Esophagus (tissue), 2 donors: ENCODE data around the gene ATP13A1. TPM values are rescaled to one million over a fixed set of nuclear protein-coding genes. Genes with fewer than 3 reads are reported as not detected.
A peak's percentile ranks its signal among the peaks of the same experiment; 100 is the strongest.

Experiments used
- H3K27ac ChIP-seq, 2 donors: one replicate each; pipeline ENCODE4 v1.5.1; 2013; ENCODE audit warnings: low read depth in 2 of 2, mild to moderate bottlenecking in 2 of 2, inconsistent platforms in 1 of 2, low read length in 1 of 2, moderate library complexity in 1 of 2
- H3K27me3 ChIP-seq, 2 donors: one replicate each; pipeline ENCODE4 v1.6.1; 2013; ENCODE audit warnings: low read length in 2 of 2, control low read depth in 1 of 2, mild to moderate bottlenecking in 1 of 2; ENCODE audit not compliant: insufficient read depth in 2 of 2, control insufficient read depth in 1 of 2
- H3K36me3 ChIP-seq, 2 donors: one replicate each; pipeline ENCODE4 v1.6.1; 2013; ENCODE audit warnings: low read length in 1 of 2; ENCODE audit not compliant: control insufficient read depth in 2 of 2, insufficient read depth in 2 of 2
- H3K4me1 ChIP-seq, 2 donors: one replicate each; pipeline ENCODE4 v1.6.1; 2013; ENCODE audit warnings: low read length in 1 of 2; ENCODE audit not compliant: control insufficient read depth in 2 of 2, insufficient read depth in 2 of 2
- H3K4me3 ChIP-seq, 2 donors: one replicate each; pipeline ENCODE4 v1.5.1; 2013; ENCODE audit warnings: low read length in 2 of 2, mild to moderate bottlenecking in 2 of 2, low read depth in 1 of 2, moderate library complexity in 1 of 2
- H3K9me3 ChIP-seq, 2 donors: one replicate each; pipeline ENCODE4 v1.6.1; 2013; ENCODE audit warnings: mild to moderate bottlenecking in 2 of 2, low read depth in 1 of 2, low read length in 1 of 2, moderate library complexity in 1 of 2; ENCODE audit not compliant: control insufficient read depth in 2 of 2, insufficient read depth in 1 of 2
- WGBS, 2 donors: extraction: QIAGEN DNeasy Blood & Tissue Kit; methylation state at CpG; one replicate each; pipeline ENCODE4 v1.1.7; 2013; 5-methylcytosine and 5-hydroxymethylcytosine counted together
- polyA plus RNA-seq, 2 donors: library from polyadenylated mRNA; stranded (reverse); fragments of 200-250 nt; gene quantifications; one replicate each; pipeline ENCODE4 v1.2.3, GENCODE V29; 2013
- donor health status: healthy with polysubstance abuse.
- donor health status: Bipolar disorder and iron deficiency.

ATP13A1 gene
- polyA plus RNA-seq, 2 donors, result 29.2 to 39.8 TPM

DNA sequence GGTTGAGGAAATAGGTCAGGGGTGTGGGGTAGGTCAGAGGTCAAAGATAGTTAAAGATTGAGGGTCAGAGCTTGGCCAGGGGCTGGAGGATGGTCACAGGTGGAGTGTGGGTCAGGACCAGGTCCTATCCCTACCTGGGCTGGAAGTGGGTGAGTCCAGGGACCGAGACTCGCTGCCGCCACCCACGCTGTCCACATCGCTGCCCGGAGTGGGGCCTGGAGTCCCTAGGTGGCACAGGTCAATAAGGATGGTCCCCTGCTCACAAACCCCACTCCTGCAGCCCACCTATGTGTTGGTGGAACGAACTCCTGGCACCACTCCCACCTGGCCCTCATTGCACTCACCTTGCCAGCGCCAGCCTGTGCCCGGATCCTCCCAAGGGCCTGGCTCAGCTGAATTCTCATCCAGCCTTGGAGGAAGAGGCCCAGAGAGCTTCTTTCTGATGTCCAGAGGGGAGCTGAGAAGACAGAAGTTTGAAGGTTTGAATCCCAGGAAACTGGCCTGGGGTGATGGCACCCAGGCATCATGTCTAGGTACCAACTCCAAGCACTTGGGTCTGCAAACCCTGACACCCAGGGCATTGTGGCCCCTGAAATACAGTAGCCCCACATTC, 26.8 kb downstream of the ATP13A1 start:
- H3K27ac ChIP-seq, result no peak overlapping the region
- H3K36me3 ChIP-seq, result peaks cover 0 to 27% of the 10 kb centered on the region in 2 donors
- no peaks in the 10 kb centered on the region for H3K9me3 ChIP-seq
- H3K4me3 ChIP-seq, result no peak overlapping the region
- no peaks in the 10 kb centered on the region for H3K4me1 ChIP-seq
- 93% methylated on average over 9 of the region's 9 CpGs for WGBS, 2 donors
- no peaks in the 10 kb centered on the region for H3K27me3 ChIP-seq

DNA sequence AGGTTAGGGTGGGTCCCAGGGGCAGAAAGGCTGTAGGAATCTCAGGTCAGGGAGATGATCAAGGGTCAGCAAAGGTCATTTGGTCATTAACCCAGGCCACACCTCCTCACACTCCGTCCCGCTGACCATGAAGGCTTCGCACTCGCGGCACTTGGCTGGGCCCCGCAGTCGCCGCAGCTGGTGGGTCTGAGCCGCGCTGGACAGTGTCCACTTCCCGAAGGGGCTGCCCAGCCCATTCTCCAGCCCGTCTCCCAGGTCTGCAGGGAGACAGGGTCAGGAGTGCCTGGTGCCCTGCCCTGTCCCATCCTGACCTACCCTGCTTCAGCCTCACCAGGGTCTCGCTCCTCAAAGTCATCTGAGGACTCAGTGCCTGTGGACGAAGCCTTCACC, 28.2 kb downstream of the ATP13A1 start:
- WGBS, 2 donors, result 96% methylated on average over 14 of the region's 14 CpGs
- no peaks in the 10 kb centered on the region for H3K4me1 ChIP-seq
- peaks cover 0 to 30% of the 10 kb centered on the region in 2 donors for H3K36me3 ChIP-seq
- H3K27me3 ChIP-seq, result no peaks in the 10 kb centered on the region
- H3K4me3 ChIP-seq, result no peak overlapping the region
- H3K27ac ChIP-seq, result no peak overlapping the region
- no peaks in the 10 kb centered on the region for H3K9me3 ChIP-seq

GRCh38 chr19:19634516-19635312, 28.8 kb downstream of the ATP13A1 start:
- Histone ChIP-seq H3K36me3 (peaks cover 0 to 30% of the 10 kb centered on the region in 2 donors), H3K27ac (no peak overlapping the region), H3K27me3 (no peaks in the 10 kb centered on the region), H3K4me1 (no peaks in the 10 kb centered on the region), H3K9me3 (no peaks in the 10 kb centered on the region), H3K4me3 (no peak overlapping the region)
- WGBS, 2 donors, result 94 to 96% methylated on average over 35 to 36 of the region's 36 CpGs

DNA sequence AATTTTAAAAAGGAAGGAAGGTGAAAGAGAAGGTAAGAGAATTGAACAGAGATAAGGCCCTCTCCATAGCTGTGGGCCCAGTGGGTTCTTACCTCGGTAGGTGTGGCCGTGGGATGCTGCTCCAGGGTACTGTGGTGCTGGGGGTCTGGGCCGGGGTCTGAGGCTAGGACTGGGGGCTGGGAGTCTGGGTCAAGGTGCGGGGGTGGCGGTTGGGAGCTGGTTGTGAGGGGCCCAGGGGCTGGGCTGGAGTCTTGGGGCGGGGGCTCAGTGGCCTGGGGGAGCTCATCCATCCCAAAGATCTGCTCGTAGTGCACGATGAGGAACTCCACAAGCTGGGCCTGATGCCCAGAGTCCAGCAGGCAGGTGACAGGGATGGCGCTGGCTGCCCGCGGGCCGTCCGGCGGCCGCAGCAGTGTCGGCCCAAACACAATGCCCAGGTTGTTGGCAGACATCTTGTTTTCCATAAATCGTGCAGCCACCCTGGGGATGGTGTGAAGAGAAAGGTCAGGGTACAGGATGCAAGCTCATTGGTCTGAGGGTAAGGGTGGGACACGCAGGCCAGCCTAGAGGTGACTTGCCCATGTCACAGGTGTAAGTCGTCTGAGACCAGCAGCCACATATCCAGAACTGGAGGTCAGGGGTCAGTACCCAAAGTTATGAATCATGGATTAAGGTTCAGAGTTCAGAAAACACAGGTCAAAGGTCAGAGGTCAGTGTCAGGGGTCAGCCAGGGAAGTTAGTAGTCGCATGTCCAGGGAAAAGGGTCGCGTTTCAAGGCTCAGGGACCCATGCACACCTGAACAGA, 29.6 kb downstream of the ATP13A1 start:
- no peak overlapping the region for H3K4me3 ChIP-seq
- H3K27ac ChIP-seq, result no peak overlapping the region
- H3K36me3 ChIP-seq, result peaks cover 0 to 30% of the 10 kb centered on the region in 2 donors
- WGBS, 2 donors, result 92 to 94% methylated on average over 22 of the region's 22 CpGs
- no peaks in the 10 kb centered on the region for H3K27me3 ChIP-seq
- H3K4me1 ChIP-seq, result no peaks in the 10 kb centered on the region
- H3K9me3 ChIP-seq, result no peaks in the 10 kb centered on the region

- Histone ChIP-seq H3K27ac (no peak overlapping the region), H3K36me3 (peaks cover 0 to 24% of the 10 kb centered on the region in 2 donors), H3K4me1 (no peaks in the 10 kb centered on the region), H3K27me3 (no peaks in the 10 kb centered on the region), H3K4me3 (no peak overlapping the region), H3K9me3 (no peaks in the 10 kb centered on the region)
- WGBS, 2 donors, result 86 to 89% methylated on average over 5 of the region's 5 CpGs
Measured at GRCh38 chr19:19632661-19633060, 30.8 kb downstream of the ATP13A1 start.

DNA sequence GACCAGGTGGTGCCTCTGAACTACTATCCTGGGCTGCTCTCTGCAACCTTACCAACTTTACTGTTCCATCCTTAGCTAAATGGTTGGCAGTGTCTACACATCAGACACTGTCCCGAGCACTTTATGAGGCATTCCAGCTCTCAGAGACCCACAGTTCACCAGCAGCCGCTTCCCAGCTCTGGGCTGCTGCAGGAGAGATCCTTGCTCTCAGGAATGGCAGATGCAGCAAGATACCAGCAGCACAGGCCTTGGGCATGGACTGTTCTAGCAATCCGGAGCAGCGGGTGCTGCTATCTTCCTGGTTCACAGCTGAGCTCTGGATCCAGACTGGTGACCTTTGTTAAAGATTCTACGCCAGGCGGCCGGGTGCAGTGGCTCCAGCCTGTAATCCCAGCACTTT, 32.1 kb downstream of the ATP13A1 start:
- H3K27ac ChIP-seq, result no peak overlapping the region
- H3K27me3 ChIP-seq, result no peaks in the 10 kb centered on the region
- no peak overlapping the region for H3K4me3 ChIP-seq
- H3K9me3 ChIP-seq, result no peaks in the 10 kb centered on the region
- WGBS, 2 donors, result 88 to 94% methylated on average over 7 of the region's 7 CpGs
- H3K4me1 ChIP-seq, result peaks cover 0 to 7% of the 10 kb centered on the region in 2 donors
- H3K36me3 ChIP-seq, result peaks cover 0 to 19% of the 10 kb centered on the region in 2 donors

GRCh38 chr19:19630426-19630825, 33.0 kb downstream of the ATP13A1 start:
- peaks cover 0 to 7% of the 10 kb centered on the region in 2 donors for H3K4me1 ChIP-seq
- no peak overlapping the region for H3K4me3 ChIP-seq
- H3K27ac ChIP-seq, result no peak overlapping the region
- no peaks in the 10 kb centered on the region for H3K27me3 ChIP-seq
- H3K9me3 ChIP-seq, result no peaks in the 10 kb centered on the region
- peaks cover 0 to 19% of the 10 kb centered on the region in 2 donors for H3K36me3 ChIP-seq
- 96 to 98% methylated on average over 2 of the region's 2 CpGs for WGBS, 2 donors

DNA sequence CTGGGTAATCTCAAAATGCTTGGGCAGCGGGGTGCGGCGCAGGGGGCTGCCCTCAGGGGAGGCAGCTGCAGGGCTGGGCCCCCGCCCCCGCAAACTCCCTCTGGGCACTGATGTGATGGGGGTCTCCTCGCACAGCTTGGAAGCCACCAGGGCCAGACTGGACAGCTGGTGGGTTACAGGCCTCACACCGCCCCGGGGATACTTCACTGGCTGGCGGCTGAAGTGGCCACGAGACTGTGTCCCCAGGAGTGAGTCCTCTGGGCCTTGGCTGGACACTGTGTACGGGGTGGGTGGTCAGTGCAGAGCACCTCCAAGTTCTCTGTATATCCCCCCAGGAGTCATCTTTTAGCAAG, 33.4 kb downstream of the ATP13A1 start:
- H3K9me3 ChIP-seq, result no peaks in the 10 kb centered on the region
- no peaks in the 10 kb centered on the region for H3K27me3 ChIP-seq
- H3K27ac ChIP-seq, result no peak overlapping the region
- H3K4me1 ChIP-seq, result peaks cover 0 to 7% of the 10 kb centered on the region in 2 donors
- H3K4me3 ChIP-seq, result no peak overlapping the region
- peaks cover 0 to 19% of the 10 kb centered on the region in 2 donors for H3K36me3 ChIP-seq
- WGBS, 2 donors, result 97 to 98% methylated on average over 11 of the region's 11 CpGs

DNA sequence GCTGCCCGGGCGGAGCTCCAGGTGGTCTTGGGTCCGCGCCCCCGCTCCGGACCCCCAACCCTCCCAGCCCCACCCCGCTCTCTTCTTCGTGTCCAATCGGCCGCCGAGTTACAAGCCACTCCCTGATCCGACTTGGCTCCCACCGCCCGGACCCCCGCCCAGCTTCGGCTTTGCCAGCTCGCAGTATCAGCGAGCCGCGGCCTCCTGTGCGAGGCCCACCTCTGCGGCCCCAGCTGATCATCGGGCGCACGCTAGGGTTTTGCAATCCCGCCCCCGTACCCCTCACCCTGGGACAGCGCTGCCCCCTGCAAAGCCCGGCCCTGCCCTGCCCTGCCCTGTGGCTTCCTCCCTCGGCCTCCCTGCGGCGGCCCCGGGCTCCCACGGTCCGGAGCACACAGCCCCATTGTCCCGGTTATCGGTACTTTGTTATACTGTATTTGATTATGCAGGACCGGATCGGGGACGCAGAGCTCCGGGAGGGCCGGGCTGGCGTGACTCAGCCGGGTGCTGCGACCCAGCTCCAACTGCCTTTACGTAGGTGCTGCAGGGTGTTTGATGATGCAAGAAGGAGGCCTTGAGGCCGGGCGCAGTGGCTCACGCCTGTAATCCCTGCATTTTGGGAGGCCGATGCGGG, 34.9 kb downstream of the ATP13A1 start:
- H3K4me1 ChIP-seq, result peaks cover 0 to 7% of the 10 kb centered on the region in 2 donors

More for the DNA sequence above, 34.9 kb downstream of the ATP13A1 start:
- Histone ChIP-seq H3K4me3 (peak overlapping the region; percentile 60 to 67), H3K27me3 (no peaks in the 10 kb centered on the region), H3K27ac (peak overlapping the region; percentile 77 to 87), H3K9me3 (no peaks in the 10 kb centered on the region), H3K36me3 (peaks cover 0 to 14% of the 10 kb centered on the region in 2 donors)
- 6 to 10% methylated on average over 51 of the region's 51 CpGs for WGBS, 2 donors
